Kidney epithelial cell (primary cell): Measurements from ENCODE around the gene GMPPB. TPM values are rescaled to one million over a fixed set of nuclear protein-coding genes. Genes with fewer than 3 reads are reported as not detected.

Source experiments
- DNase-seq: peaks from one replicate; pipeline ENCODE4 v3.0.0-alpha.2; 2010; ENCODE audit warnings: low read depth
- H3K27me3 ChIP-seq: 2 replicates; pipeline ENCODE4 v1.6.0; 2011; ENCODE audit warnings: low read length; ENCODE audit not compliant: control insufficient read depth, insufficient read depth
- H3K36me3 ChIP-seq: 2 replicates; pipeline ENCODE4 v1.5.1; 2011; ENCODE audit warnings: low read length; ENCODE audit not compliant: control insufficient read depth, insufficient read depth
- H3K4me3 ChIP-seq: 2 replicates; pipeline ENCODE4 v1.5.1; 2011; ENCODE audit warnings: low read depth, mild to moderate bottlenecking, control low read depth, low read length
- total RNA-seq: library from RNA; depleted of rRNA; stranded (reverse); fragments of >200 nt; gene quantifications from 2 replicates; pipeline ENCODE4 v1.2.3, GENCODE V29; 2015
- TF ChIP-seq, protein P1 (sequence below): IDR thresholded peaks from 2 replicates; pipeline ENCODE4 v1.5.1; 2011; ENCODE audit warnings: mild to moderate bottlenecking, moderate library complexity, low read length, control low read depth, inconsistent platforms; ENCODE audit not compliant: insufficient read depth, poor library complexity, severe bottlenecking

Gene GMPPB
- total RNA-seq, 1 donor from 2014 or later: 53.2 TPM

GRCh38 chr3:49709852-49710251 lies 13.9 kb downstream of the GMPPB start:
- TF ChIP-seq, protein P1, sequence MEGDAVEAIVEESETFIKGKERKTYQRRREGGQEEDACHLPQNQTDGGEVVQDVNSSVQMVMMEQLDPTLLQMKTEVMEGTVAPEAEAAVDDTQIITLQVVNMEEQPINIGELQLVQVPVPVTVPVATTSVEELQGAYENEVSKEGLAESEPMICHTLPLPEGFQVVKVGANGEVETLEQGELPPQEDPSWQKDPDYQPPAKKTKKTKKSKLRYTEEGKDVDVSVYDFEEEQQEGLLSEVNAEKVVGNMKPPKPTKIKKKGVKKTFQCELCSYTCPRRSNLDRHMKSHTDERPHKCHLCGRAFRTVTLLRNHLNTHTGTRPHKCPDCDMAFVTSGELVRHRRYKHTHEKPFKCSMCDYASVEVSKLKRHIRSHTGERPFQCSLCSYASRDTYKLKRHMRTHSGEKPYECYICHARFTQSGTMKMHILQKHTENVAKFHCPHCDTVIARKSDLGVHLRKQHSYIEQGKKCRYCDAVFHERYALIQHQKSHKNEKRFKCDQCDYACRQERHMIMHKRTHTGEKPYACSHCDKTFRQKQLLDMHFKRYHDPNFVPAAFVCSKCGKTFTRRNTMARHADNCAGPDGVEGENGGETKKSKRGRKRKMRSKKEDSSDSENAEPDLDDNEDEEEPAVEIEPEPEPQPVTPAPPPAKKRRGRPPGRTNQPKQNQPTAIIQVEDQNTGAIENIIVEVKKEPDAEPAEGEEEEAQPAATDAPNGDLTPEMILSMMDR: no peak
- no peaks in the 10 kb centered on the region for H3K27me3 ChIP-seq
- H3K36me3 ChIP-seq: no peaks in the 10 kb centered on the region
- H3K4me3 ChIP-seq: no peak overlapping the region
- DNase-seq: no peak

- TF ChIP-seq, protein P1: no peak
- Histone ChIP-seq H3K36me3 (peaks cover 3% of the 10 kb centered on the region), H3K4me3 (no peak overlapping the region), H3K27me3 (no peaks in the 10 kb centered on the region)
- no peak for DNase-seq
These were observed 16.7 kb downstream of the GMPPB start for GRCh38 chr3:49707113-49707480.

DNA sequence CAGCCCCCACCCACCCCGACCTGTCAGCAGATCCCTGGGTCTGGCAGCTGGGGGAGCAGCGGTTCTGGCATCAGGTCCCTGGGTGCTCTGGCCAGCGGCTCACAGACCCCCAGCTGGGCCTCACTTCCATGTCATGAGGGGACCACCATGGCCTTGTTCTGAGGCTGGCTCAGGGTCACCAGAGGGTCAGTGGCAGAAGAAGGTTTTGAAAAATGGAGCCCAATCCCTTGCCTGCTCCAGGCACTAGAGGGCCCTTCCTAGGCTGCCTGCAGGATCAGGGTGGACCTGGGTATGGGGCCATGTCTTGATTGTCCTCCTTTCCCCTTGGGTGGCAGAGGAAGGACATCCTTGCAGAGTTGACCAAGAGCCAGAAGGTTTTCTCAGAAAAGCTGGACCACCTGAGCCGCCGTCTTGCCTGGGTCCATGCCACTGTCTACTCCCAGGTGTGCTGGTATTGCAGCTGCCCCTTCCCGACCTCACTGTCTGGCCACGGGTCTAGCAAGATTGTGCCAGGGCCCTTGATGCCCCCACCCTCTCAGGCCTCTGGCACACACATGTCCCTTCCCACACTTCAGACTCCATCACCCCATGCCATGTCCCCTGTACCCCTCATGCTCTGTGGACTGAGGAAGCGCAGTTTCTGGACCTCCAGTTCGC lies 17.2 kb downstream of the GMPPB start:
- Histone ChIP-seq H3K4me3 (no peak overlapping the region), H3K36me3 (peaks cover 3% of the 10 kb centered on the region), H3K27me3 (no peaks in the 10 kb centered on the region)
- TF ChIP-seq, protein P1: no peak
- no peak for DNase-seq

GRCh38 chr3:49705390-49705960 lies 18.3 kb downstream of the GMPPB start:
- TF ChIP-seq, protein P1: no peak
- H3K27me3 ChIP-seq: no peaks in the 10 kb centered on the region
- peaks cover 3% of the 10 kb centered on the region for H3K36me3 ChIP-seq
- H3K4me3 ChIP-seq: no peak overlapping the region
- DNase-seq: no peak

DNA sequence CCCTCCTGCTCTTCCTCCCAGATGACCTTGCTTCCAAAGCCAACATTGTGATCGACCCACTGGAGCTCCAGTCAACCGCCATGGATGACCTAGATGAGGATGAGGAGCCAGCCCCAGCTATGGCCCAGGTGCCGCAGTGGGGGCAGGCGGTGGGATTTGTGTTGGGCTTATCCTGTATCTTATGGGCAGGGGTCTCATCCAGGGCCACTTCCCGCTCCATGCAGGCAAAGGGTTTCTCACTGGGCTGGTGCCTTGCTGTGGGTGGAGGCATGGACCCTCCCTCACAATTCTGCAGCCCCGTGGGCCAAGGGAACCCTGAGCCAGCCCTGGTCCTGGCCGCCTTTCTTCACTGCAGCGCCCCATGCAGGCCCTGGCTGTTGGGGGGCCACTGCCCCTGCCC lies 19.1 kb downstream of the GMPPB start:
- TF ChIP-seq, protein P1: no peak
- no peaks in the 10 kb centered on the region for H3K27me3 ChIP-seq
- no peak overlapping the region for H3K4me3 ChIP-seq
- no peak for DNase-seq
- H3K36me3 ChIP-seq: peaks cover 3% of the 10 kb centered on the region

DNA sequence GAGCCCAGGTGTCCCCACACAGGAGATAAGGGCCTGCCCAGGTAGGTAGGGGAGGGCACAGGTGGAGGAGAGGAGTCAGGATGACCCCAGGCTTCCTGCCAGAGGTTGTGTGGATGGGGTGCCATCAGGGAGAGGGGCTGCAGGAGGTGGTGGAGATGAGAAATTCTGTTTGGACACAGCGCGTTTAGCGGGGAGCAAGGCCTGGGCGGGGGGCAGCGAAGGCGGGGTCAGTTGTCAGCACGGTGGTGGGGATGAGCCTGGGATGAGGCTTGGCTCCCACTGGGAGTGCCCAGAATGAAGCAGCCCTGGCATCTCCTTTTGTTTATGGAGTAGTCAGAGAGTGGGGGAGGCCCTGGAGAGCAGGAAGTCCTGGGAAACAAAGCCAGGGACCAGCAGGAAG lies 19.8 kb downstream of the GMPPB start:
- H3K36me3 ChIP-seq: peaks cover 3% of the 10 kb centered on the region
- no peak for DNase-seq
- TF ChIP-seq, protein P1: no peak
- H3K27me3 ChIP-seq: no peaks in the 10 kb centered on the region
- no peak overlapping the region for H3K4me3 ChIP-seq
